Neural progenitor cell (in vitro differentiated cells): ENCODE results near the gene RBFOX2.

Source experiments
- CTCF ChIP-seq: fragments of 200-600 bp; sonication (generic); IDR thresholded peaks from 2 replicates; pipeline ENCODE4 v1.5.1; 2017; ENCODE audit warnings: antibody characterized with exemption, mild to moderate bottlenecking
- EZH2phosphoT487 ChIP-seq: fragments of 200-600 bp; sonication (generic); IDR thresholded peaks from 2 replicates; pipeline ENCODE4 v1.6.1; 2017; ENCODE audit warnings: antibody characterized with exemption

- TF ChIP-seq EZH2phosphoT487 = no peak
- TF ChIP-seq CTCF = no peak
Observed at GRCh38 chr22:35919002-35919542, 109.6 kb downstream of the RBFOX2 start.
